ENCODE results near the gene CDK11B.

The CDK11B gene

GRCh38 chr1:1626207-1627141 is 32.3 kb downstream of the CDK11B start:
- TF ChIP-seq, protein P1, sequence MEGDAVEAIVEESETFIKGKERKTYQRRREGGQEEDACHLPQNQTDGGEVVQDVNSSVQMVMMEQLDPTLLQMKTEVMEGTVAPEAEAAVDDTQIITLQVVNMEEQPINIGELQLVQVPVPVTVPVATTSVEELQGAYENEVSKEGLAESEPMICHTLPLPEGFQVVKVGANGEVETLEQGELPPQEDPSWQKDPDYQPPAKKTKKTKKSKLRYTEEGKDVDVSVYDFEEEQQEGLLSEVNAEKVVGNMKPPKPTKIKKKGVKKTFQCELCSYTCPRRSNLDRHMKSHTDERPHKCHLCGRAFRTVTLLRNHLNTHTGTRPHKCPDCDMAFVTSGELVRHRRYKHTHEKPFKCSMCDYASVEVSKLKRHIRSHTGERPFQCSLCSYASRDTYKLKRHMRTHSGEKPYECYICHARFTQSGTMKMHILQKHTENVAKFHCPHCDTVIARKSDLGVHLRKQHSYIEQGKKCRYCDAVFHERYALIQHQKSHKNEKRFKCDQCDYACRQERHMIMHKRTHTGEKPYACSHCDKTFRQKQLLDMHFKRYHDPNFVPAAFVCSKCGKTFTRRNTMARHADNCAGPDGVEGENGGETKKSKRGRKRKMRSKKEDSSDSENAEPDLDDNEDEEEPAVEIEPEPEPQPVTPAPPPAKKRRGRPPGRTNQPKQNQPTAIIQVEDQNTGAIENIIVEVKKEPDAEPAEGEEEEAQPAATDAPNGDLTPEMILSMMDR (IDR thresholded peaks at IDR 0.05; ENCODE audit: low read depth, low read length), result no peak
- no peak for DNase-seq (ENCODE audit: low read depth in 2 of 2)

GRCh38 chr1:1625824-1626206 is 33.0 kb downstream of the CDK11B start:
- no peak for DNase-seq (ENCODE audit: low read depth in 2 of 2)
- TF ChIP-seq, protein P1 (IDR thresholded peaks at IDR 0.05; ENCODE audit: low read depth, low read length), result no peak

More at GRCh38 chr1:1626207-1627141, 32.3 kb downstream of the CDK11B start:
- H3K4me3 ChIP-seq (replicated peaks in 1 of 2; ENCODE audit: low read depth in 2 of 2, low read length in 2 of 2), result no peak overlapping the region

DNA sequence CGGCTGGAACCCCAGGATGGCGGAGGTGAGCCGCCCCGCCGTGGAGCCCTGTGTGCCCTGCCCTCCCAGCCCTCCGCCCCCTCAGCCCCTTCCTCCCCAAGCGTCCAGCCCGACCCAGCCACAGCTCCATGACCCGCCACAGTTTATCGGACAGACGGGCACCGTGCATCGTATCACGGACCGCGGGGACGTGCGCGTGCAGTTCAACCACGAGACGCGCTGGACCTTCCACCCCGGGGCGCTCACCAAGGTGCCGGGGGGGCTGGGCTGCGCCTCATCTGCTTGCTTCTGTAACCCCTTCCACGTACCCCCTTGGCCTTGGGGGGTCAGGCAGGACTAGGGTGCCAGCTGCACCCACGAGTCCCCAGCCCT is 33.4 kb downstream of the CDK11B start:
- H3K4me3 ChIP-seq (replicated peaks in 1 of 2; ENCODE audit: low read depth in 2 of 2, low read length in 2 of 2), result no peak overlapping the region
- TF ChIP-seq, protein P1 (IDR thresholded peaks at IDR 0.05; ENCODE audit: low read depth, low read length), result no peak
- DNase-seq (ENCODE audit: low read depth in 2 of 2), result no peak

More at GRCh38 chr1:1625824-1626206, 33.0 kb downstream of the CDK11B start:
- no peak overlapping the region for H3K4me3 ChIP-seq (replicated peaks in 1 of 2; ENCODE audit: low read depth in 2 of 2, low read length in 2 of 2)

DNA sequence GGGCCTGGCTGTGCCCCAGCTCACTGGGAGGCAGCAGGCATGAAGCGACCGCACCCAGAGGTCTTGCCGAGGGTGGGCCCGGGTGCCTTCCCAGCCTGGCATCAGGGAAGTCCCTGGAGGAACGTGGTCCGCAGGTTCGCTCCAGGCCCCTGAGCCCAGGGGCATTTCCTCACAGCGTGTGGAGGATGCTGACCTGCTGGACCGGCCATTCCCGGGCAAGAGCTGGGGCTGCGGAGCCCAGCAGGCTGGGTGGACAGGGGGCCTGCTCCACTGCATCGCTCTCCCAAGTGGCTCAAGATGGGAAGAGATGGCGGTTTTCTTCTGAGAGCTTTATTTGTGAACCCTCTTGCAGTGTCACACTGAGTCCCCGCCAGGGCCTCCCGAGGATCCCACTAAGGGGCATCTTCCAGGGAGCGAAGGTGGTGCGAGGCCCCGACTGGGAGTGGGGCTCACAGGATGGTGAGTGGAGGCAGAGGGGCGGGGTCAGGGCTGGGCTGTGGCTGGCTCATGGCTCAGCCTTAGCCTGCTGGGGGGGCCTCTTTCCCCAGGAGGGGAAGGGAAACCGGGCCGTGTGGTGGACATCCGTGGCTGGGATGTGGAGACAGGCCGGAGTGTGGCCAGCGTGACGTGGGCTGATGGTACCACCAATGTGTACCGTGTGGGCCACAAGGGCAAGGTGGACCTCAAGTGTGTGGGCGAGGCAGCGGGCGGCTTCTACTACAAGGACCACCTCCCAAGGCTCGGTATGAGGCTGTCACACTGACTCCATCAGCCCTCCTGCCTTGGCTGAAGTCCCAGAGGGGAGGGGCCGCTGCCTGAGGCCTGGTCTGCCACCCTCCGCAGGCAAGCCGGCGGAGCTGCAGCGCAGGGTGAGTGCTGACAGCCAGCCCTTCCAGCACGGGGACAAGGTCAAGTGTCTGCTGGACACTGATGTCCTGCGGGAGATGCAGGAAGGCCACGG is 34.1 kb downstream of the CDK11B start:
- no peak overlapping the region for H3K4me3 ChIP-seq (replicated peaks in 1 of 2; ENCODE audit: low read depth in 2 of 2, low read length in 2 of 2)
- TF ChIP-seq, protein P1 (IDR thresholded peaks at IDR 0.05; ENCODE audit: low read depth, low read length), result no peak
- DNase-seq (ENCODE audit: low read depth in 2 of 2), result peak in 1 of 2 donors; percentile 36

DNA sequence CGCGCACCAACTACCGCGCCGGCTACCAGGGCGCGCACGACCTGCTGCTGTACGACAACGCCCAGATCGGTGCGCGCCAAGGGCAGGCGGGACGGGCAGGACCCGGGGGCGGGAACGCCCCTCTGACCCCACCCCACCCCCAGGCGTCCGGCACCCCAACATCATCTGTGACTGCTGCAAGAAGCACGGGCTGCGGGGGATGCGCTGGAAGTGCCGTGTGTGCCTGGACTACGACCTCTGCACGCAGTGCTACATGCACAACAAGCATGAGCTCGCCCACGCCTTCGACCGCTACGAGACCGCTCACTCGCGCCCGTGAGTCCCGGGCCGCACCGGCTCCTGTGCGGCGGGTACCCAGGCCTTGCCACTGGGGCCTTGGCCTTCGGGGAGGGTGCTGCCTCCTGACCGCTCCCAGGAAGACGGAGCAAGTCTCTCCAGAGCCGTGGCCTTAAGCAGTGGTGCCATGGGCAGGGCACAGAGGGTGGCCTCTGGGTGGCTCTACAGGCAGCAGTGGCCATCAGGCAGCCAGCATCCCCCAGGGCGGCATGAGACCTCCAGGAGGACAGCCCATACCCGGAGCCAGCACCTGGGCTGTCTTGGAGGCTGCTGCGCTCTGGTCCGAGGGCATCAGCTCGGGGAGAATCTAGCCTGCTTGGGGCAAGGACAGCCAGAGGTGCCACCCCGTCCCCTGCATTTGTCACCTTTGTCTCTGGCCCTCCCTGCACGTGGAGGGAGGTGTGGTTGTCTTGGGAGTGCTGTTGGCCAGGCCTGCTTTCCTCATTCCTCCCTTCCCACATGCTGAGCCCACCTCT is 35.0 kb downstream of the CDK11B start:
- TF ChIP-seq, protein P1 (IDR thresholded peaks at IDR 0.05; ENCODE audit: low read depth, low read length), result no peak
- no peak overlapping the region for H3K4me3 ChIP-seq (replicated peaks in 1 of 2; ENCODE audit: low read depth in 2 of 2, low read length in 2 of 2)
- no peak for DNase-seq (ENCODE audit: low read depth in 2 of 2)

DNA sequence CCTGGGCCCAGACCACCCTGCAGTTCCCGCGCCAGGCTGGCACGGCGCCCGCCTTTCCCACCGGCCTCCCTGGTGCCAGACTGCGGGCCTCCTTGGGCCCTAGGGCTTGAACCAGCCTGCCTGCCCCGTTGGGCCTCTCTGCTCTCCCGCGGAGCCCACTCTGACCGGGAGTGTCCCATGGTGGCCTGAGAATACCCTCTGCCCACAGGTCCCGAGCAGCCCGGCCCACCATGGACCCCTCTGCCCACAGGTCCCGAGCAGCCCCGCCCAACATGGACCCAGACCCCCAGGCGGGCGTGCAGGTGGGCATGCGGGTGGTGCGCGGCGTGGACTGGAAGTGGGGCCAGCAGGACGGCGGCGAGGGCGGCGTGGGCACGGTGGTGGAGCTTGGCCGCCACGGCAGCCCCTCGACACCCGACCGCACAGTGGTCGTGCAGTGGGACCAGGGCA is 35.6 kb downstream of the CDK11B start:
- no peak overlapping the region for H3K4me3 ChIP-seq (replicated peaks in 1 of 2; ENCODE audit: low read depth in 2 of 2, low read length in 2 of 2)

More for the DNA sequence above, 35.6 kb downstream of the CDK11B start:
- no peak for DNase-seq (ENCODE audit: low read depth in 2 of 2)
- TF ChIP-seq, protein P1 (IDR thresholded peaks at IDR 0.05; ENCODE audit: low read depth, low read length), result no peak

Data from cardiac fibroblast (primary cell).